Cerebellar nuclear complex (tissue), 1 donor: Measurements from ENCODE around the gene ANGPT4.

Experiments
- DNase-seq, 2 experiments: peaks; one replicate each; lab custom pipeline; 2025; lab: John Stamatoyannopoulos, UW

ANGPT4 gene, protein sequence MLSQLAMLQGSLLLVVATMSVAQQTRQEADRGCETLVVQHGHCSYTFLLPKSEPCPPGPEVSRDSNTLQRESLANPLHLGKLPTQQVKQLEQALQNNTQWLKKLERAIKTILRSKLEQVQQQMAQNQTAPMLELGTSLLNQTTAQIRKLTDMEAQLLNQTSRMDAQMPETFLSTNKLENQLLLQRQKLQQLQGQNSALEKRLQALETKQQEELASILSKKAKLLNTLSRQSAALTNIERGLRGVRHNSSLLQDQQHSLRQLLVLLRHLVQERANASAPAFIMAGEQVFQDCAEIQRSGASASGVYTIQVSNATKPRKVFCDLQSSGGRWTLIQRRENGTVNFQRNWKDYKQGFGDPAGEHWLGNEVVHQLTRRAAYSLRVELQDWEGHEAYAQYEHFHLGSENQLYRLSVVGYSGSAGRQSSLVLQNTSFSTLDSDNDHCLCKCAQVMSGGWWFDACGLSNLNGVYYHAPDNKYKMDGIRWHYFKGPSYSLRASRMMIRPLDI

DNA sequence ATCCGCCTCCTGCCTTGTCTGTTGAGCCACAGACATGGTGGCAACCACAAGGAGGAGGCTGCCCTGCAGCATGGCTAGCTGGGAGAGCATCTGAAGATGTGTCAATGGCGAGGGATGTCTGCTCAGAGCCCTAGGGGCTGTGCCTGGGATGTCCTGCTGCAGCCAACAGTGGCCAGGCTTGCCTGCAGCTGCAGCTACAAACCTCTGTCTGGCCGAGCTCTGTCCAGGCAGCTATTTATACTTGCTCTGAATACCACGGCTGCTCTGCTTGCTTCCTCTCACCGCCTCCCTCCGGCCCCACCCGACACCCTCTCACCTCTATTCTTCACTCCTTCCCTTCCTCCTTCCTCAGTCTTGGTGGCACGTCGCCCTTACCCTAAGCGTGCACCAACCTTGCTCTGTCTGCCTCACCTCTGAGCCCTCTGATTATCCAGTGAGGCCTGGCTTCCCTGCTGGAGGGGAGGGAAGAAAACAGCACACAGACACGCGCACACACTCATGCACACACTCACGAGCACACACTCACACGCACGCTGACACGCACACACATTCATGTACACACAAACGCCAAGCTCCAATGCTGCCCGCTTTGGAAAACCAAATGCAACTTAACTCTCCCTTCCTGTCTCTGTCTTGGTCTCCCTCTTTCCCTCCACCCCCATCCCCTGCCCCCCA lies at the start of gene ANGPT4:
Gene ANGPT4 (minus strand): TSS at position 210 of the 675 bp plus-strand sequence. CDS start 120 bp downstream, at position 90.
- no peak for DNase-seq

DNA sequence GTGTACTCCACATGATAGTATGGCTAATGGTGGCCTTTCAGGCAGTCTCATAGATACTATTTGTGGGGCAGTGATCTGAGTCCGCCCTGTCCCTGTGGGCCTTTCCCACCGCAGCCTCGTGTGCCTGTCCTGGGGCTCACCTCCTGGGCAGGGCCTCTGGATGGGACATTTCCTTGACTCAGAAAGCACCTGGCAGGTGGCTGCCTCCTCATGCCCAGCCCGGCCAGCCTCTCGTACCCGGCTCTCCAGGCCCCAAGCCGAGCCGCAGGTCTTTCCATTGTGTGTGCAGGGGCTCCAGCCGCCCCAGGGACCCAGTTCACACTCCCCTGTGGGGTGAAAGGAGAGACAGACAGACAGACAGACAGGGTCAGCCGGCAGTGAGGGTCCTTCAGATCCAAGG lies 47.7 kb upstream of the ANGPT4 start:
- no peak for DNase-seq

DNA sequence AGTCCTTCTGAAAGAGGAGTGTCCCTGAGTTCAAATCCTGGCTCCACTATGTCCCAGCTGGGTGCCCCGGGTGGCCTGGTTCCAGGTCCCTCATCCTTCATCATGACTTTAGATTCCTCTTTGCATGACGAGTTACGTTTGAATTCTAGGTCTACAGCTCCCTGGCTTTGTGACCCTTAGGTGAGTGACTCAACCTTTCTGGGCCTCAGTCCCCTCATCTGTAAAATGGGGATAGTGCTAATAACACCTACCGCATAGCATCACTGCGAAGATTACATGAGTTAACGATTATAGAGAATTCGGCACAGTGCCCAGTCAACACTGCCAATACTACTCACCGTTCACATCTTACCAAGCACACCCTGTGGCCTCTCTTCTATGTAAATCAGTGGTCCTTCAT lies 46.5 kb upstream of the ANGPT4 start:
- no peak for DNase-seq

DNA sequence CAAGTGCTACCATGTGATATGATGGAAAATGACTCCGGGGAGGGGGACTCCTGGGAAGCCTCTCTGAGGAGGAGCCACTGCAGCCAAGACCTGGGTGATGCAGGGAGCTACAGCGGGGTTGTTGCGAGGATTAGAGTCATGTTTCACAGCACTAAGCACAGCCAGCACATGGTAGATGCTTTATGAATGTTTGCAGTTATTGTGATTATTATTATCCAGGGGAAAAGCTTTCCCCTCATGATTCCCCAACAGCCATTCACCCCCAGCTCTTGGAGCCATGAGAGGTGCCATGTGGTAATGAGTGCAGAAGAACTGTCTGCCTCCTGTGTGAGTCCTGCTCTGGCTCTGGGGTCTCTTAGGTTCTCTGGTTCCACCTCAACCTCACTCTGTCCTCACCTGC lies 46.1 kb upstream of the ANGPT4 start:
- DNase-seq = no peak

DNA sequence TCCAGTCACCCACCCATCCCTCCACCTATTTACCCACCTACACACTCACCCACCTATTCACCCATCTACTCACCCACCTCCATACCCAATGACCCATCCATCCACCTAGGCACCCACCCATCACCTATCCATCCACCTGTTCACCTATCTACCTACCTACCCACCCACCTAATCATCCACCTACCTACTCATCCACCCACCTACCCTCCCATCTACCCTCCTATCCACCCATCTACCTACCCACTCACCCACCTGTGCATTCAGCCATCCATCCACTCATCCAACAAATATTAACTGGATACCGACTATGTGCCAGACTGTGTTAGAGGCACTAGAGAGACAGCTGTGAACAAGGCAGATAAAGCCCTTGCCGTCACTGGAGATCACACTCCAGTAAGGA lies 45.6 kb upstream of the ANGPT4 start:
- no peak for DNase-seq

DNA sequence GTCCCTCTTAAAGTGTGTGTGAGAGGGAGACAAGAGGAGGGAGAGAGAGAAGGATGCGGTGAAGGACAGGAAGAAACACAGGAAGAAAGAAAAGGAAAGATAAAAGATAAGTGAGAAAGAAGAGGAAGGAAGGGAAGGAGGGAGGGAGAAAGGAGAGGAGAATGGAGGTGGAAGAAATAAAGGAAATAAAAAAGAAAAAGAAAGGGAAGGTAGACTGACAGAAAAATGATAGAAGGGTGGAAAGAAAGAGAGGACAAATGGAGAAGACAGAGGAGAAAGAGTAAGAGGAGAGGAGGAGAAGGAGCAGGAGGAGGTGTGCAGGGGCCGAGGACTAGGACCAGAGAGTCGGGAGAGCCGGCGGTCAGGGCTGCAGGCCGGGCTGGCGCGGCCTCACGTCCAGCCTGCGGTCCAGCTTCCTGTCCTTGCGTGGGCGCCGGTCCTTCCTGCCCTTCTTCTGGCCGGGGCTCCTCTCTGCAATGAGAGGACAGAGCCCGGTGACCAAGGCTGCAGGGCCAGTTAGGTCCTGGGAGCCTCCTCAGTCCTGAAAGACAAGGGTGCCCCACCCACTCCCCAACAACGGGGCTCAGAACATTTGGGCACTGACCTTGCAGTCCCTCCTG lies 44.0 kb upstream of the ANGPT4 start:
- no peak for DNase-seq

DNA sequence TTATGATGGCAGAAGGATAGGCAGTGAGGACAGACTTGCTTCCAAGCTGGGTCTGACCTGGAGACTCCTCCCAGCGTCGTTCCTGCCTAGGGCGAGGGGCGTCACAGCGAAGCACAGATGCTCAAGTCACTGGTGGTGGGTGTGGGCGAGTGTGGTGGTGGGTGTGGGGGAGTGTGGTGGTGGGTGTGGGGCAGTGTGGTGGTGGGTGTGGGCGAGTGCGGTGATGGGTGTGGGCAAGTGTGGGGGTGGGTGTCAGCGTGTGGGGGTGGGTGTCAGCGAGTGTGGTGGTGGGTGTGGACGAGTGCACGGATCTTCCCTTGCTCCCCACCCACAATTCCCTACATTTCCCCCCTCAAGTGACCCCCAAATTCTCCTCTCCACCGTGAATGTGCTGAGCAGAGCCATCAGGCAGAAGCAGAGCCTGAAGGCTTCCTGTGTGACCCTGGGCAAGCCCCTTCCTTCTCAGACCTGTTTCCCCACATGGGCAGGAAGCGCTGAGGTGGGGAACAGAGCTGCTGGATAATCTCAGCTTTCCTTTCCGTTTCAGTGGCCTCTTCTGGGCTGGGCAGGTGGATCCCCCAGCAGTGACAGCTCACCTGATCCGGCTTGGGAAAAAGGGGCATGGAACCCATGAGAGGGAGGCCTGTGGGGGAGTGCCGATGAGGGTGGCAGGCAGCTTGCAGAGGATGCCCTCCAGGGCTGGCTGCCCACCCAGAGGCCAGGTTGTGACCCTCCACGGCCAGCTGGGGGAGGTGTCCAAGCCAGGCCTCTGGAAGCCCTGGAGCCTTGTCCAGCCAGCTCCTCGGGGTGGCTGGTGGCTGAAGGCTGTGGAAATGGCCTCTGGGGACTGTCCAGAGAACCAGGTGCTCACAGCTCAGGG lies 43.0 kb upstream of the ANGPT4 start:
- DNase-seq = no peak

DNA sequence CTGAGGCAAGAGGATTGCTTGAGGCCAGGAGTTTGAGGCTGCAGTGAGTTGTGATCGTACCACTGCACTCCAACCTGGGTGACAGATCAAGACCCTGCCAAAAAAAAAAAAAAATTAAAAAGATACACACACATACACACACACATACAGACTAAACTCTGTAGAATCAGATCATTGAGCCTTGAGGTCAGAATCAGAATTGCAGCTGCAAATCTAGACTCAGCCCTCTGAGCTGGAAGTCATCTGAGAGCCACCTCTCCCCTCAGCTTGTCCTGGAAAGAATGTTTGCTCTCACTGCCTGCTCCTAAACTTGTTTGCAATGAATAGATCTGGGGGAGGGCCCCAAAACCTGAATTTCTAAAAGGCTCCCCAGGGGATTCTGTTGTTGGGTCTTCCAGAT lies 41.4 kb upstream of the ANGPT4 start:
- no peak for DNase-seq

DNA sequence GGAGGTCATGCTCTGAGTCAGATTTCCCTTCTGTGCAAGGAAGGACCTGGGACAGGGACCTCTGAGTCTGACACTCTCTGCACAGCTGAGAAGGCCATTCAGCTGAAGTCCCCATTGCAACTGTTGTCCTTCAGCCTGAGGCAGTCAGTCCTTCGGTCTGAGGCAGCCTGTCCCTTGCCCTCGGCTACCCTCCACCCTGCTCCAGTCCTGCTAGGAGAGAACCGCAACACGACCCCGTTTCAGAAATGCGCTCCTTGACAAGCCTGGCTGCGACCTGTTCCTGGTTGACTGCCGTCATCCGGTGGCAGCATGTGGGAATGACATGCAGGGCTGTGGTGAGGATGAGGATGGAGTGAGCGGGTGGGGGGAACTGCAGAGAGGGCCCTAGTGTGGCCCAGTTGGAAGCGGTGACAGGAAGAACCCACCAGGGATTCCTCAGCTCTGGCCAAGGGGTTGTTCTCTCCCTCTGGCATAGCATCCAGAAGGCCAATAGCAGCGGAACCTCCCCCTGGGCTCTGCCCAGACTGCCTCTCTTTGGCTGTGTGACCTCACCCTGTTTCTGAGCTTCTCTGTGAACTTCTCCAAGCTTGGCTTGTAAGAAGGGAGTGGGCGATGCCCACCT lies 40.3 kb upstream of the ANGPT4 start:
- no peak for DNase-seq

DNA sequence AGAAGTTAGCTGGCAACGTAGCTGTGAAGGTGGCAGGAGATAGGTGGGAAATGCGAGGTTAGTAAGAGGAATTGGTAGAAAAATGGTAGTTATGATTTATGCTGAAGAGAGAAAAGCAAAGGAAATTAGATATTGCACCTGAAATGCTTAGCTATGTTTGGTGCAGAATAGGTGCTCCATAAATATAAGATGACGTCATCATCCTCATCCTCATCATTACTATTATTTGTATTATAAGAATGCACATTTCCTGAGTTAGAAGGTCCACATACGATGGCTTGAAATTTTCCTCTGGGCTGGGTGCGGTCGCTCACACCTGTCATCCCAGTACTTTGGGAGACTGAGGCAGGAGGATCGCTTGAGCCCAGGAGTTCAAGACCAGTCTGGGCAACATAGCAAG lies 39.5 kb upstream of the ANGPT4 start:
- no peak for DNase-seq

DNA sequence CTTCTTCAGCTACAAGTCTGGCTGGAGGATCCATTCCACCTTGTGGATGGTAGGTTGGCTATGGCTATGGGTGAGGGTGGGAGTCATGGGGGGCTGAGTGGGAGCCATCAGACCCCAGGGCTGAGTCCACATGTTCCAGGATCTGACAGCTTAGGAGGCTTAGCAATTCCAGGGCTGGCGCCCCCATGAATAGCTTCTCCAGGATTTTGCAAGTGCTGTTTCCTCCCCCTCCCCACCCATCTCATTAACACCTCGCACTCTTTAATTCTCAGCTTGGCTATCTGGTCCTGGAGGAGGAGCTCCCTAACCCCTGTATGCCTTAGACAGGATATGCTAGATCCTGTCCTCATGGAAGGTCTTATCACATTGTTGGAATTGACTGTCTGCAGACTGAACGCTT lies 39.0 kb upstream of the ANGPT4 start:
- DNase-seq = no peak

DNA sequence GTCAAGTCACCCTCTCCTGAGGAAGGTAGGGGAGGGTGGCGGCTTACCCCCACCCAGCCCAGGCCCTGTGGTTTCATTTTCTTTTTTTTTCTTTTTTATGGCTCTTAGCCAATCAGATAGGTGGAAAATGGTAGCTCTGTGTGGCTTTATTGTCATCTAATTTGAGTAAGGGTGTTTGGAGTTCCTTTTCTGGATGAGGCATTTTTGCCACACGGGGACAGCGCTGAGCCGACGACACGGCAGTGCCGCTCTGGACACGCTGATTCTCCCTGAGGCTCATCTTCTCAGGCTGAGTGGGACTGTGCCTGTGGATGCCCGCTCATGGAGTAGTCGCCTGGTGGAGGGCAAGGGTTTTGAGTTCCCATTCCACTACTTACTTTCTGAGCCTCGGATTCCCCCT lies 37.6 kb upstream of the ANGPT4 start:
- DNase-seq = no peak

DNA sequence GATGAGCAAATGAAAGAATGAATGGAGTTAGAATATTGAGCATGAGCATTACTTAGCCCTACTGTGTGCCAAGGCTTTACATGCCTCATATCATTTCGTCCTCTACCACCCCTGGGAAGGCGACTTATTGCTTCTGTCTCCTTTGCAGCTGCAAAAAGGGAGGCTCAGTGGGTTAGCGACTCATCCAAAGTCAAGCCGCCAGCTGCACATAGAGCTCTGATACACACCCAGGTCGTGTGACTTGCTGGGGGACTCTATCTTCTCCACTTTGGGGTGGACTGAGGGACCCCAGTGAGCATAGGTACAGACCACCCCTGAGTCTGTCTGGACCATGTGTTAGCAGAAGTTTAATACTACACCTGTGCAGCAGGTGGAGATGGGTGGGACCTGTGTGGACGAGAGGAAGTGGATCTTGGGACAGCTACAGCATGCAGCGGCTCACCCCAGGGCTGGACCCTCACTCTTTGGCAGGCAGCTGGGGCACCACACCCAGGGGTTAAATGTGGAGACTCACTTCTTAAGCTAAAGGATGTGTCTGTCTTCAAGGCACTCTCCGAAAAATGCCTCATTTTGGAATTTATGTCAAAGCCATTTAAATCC lies 36.2 kb upstream of the ANGPT4 start:
- no peak for DNase-seq

DNA sequence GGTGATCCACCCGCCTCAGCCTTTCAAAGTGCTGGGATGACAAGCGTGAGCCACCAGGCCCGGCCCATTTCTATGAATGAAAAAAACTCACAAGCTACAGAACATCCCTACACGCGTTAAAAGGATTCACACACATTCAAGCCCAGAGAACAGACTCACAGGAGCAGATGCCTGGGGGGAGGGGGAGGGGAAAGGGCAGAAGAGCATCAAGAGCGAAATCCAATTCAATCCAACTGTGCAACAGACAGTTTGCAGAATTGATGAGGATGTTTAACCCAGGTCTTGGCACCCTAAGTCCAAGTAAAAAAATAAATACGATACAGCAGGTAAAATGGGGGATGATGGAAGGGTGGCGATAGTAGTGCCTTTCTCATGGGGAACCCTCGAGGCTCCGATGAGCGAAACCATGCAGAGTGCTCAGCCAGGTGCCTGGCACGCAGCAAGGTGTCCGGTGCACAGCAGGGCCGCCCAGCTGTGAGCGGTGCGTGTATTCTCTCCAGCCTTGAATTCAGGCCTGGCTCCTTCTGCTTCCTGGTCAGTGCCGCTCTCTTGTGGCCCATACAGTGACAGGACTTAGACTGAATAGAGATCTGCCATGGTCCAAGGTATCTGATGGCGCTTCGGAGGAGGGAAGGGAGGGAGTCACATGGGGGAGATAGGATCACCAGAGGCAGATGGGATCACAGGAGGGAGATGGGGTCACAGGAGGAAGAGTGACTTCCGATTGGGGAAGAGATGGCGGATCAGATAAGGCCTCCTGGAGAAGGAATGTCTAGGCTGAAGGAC lies 35.4 kb upstream of the ANGPT4 start:
- DNase-seq = no peak

DNA sequence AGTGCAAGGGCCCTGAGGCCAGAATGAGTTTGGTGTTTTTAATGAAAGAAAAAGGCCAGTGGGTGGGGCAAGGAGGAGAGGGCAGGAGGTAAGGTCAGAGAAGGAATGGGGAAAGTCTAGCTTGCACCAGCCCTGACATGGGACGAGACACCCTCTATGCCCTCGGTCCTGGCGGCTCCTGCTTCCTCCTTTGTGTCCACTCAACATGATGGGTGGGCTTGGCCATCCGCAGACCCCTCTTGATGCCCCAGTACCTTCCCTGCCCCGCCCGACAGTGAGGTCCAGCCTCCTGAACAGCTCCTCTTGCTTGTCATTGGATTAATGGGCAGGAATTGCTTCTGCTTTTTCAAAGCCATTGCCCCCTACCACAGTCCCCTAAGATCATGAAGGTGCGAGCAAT lies 33.6 kb upstream of the ANGPT4 start:
- no peak for DNase-seq

DNA sequence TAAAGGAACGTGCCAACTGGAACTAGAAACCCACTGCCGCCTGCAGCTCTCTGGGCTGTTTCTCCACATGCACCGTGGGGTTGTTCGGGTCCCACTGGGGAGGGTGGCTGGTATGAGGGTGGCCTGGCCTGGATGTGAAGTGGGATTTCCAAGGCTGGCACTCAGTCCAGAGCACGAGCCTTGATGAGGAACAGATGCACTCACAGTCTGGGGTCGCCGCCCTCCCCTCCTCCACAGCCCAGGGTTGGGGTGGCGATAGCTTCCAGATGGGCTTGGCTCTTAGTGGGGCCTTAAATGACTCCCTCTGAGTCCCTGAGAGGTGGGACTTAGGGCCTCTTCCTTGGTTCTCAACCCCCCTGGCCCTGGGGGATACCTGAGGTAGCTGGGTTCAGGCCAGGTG lies 30.7 kb upstream of the ANGPT4 start:
- DNase-seq = no peak

DNA sequence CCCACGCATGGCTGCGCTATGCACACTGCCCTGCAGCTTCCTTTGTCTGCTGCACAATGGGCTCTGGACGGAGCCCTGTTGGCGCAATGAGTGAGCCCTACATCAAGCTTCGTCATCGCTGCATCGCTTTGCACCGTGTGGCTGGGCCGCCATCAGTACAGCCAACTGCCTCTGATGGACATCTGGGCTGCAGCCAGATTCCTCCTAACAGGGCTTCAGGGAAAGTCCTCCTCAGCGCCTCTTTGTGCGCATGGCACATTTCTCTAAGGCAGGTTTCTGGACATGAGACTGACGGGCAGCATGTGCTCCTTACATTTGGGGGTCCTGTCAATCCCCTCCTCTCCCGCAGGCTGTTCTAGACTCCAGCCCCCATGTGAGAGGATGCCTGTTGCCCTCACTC lies 29.7 kb upstream of the ANGPT4 start:
- DNase-seq = no peak

DNA sequence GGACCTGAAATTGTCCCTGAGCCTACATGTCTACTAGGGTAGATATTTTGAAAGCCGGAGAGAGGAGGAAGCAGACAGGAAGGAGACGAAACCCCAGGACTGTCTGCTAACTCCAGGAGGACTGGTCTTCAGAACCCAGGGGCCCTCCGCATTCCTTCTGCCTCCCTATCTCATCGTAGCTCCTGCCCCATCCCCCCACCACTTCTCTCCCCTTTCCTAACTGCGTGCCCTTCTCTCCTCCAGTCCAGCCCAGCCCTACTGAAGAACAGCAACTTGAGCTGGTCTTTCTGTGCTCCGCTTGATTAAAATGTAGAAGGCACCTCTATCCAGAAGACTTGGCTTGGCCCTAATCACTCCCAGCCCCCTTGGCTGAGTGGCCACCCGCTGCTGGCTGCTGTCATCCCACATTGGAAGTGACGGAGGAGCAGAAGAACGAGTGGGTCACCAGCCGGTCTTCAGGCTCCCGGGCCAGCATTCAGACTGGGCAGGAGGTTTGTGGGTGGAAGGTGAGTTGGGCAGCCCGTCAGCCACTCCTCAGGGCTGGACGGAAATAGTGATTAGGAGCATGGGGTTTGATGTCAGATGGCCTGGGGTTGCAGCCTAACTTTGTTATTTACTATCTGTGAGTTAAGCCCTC lies 28.8 kb upstream of the ANGPT4 start:
- DNase-seq = no peak

DNA sequence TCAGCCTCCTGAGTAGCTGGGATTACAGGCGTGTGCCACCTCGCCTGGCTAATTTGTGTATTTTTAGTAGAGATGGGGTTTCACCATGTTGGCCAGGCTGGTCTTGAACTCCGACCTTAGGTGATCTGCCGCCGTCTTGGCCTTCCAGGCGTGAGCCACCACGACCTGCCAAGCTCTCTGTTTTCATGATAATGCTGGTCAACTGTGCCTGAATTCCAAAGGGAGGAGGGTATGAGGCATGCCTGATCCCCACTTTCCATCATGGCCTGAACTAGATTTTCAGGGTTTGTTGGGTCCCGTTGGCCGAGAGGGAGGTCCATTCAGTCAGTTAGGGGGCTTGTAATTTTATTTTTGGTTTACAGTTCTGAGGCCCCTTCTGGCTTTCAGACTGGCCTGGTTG lies 28.0 kb upstream of the ANGPT4 start:
- no peak for DNase-seq

DNA sequence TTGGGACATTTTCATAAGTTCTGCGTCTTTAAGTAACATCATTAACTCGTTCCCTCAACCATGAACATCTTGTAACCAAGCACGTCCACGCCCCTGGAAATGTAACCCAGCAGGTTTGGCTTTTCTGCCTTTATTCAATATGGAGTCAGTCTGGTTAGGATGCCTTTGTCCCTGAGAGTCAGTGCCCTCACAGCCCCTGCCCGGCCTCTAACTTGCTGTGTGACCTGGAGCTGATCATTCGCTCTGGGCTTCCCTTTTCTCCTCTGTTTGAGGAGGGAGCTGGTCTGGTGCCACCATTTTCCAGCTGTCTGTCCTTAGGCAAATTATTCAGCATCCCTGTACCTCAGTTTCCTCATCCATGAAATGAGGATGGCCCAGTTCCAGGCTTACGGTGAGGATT lies 26.5 kb upstream of the ANGPT4 start:
- no peak for DNase-seq
